A549 treated with AZD2906 at 1 μM for 4 hours (cell line): ENCODE measurements around the gene OXTR. TPM values are rescaled to one million over a fixed set of nuclear protein-coding genes. Genes with fewer than 3 reads are reported as not detected.

Experiments used
- total RNA-seq: library from RNA; stranded (reverse); fragments of 200-300 nt; extraction: Qiagen RNA extraction; gene quantifications from 5 replicates; pipeline ENCODE4 v1.2.3, GENCODE V29; 2022

Gene OXTR
- total RNA-seq, result 8.5 to 10.1 TPM (median 9.5 TPM) in 5 replicates

GRCh38 chr3:8769088-8769822 lies at the start of gene OXTR:
TSS of gene OXTR (minus strand) at chr3:8769613. CDS start at chr3:8768187, 1,426 bp downstream.

GRCh38 chr3:8733332-8734094 lies 35.9 kb downstream of the OXTR start, which contains the start of gene CAV3:
TSS of gene CAV3 (plus strand) at chr3:8733802. CDS start at chr3:8733877, 75 bp downstream.

Other genes with a start within 250 kb of the OXTR start
- 0.60 to 1.1 TPM (median 1.0 TPM) in 5 replicates for gene SSUH2, start 124.8 kb downstream of the OXTR start, total RNA-seq
- gene CAV3, start 35.8 kb downstream of the OXTR start, total RNA-seq, result 0.16 TPM in 1 of 5 replicates, not detected in the others
- 12.0 to 16.6 TPM (median 13.6 TPM) in 5 replicates for gene RAD18, start 193.9 kb upstream of the OXTR start, total RNA-seq